Frontal cortex (tissue), 4 donors: ENCODE results near the gene C10orf71. TPM values are rescaled to one million over a fixed set of nuclear protein-coding genes. Genes with fewer than 3 reads are reported as not detected.

Experiments
- DNase-seq, 2 donors: peaks; one replicate each; pipeline ENCODE4 v3.0.0; 2012; ENCODE audit warnings: low spot score in 2 of 2
- FAIRE-seq: peaks from 2 replicates; lab custom pipeline; 2012; peaks lifted over from hg19 to GRCh38; lab: Jason Lieb, UNC
- total RNA-seq: library from RNA; depleted of rRNA; stranded (reverse); fragments of >200 nt; gene quantifications from one replicate; pipeline ENCODE4 v1.2.3, GENCODE V29; 2014
- donor health status: control.
- donor health status: control.
- donor health status: control.

C10orf71 gene, protein sequence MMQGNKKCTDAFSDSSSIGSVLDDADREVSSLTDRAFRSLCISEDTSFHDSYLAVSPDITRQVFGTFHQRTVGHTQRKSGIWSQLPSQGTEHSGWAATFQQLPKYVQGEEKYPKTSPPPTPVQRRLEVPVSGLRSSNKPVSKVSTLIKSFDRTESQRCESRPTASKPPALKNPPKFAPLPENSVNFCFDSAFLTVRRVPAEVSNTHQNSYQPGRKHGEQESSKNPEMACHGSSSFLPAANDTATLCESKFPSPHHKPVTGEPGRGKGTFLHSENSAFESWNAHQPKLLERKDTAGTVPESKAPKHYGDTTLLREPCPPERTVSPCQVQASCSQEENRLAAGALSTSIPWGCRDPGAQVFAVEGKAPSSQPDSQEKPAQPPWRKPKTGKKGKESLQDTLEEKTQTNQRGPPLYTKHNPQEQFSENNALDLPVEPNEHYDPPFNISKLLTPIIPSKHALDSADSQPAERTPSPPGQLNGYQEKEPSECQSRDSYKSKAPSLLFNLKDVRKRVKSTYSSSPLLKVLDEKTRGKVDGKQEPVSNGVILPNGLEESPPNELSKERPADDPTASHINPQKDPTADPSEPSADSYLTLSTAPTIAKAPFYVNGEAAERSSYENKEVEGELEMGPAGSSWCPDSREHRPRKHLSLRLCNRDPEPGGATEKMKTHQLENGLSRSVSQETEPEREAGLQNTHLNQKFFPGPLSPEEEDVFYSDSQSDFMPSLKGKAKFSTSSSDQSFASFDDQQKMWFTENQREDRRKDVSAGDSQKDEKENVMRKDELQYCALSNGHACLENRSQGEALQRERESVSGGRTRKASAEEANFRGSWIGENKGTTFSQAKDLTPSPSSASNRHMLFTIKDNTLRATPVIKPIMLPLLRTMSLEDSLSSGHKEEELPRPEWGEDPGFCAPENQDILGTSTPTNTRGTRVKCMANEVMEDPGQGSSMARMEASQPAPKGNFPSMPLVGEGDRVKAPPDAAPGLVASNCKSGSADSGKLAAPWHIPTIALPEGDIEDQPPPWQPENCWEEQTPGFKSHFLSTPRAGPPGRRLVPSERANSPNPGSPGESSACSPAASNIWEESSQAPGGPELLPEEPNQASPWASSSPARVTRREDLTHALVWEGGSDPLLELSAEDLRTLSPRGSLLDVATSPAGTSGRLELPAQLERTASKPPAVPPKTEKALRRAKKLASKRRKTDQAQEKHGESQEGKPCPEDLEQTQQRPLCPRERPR (N-terminal part only)
- total RNA-seq, result not detected

DNA sequence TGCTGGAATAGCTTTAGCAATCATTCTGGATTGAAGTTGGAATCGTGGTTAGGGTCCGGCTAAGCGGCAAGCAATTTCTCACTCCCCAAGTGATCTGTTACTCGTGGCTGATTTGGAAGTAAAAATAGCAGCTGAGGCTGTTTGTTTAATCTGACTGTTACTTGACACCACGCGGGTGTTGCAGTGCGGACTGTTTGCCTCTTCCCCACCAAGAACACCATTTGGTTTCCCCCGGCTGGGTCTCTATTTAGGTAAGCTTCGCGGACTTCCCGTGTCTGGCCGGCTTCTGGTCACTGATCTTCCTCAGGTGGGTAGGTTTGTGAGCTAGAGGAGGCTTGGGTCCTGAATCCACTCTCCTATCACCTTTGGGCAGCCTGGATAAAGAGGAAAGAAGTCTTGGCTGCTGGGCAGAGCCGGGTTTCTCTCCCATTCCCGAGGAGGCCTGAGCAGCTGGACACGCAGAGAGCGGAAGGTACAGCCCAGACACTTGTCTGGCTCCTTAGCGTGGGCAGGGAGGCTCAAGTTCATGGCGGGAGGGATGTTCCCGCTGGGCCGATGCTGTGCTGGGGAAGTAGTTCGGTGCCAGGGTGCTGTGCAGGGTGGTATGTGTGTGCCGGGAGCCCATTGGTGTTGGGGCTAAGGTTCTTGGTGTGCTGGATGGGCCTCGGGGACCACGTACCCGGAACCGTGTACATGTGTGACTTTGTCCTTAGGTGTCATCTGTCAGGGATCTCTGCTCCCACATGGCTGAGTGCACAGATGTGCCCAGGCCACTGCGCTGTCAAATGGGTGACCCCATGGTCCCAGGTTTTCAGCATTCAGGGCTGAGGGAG is at the start of gene C10orf71:
C10orf71 (plus strand) TSS at position 188 of the 833 bp plus-strand sequence. CDS start 23,376 bp downstream, outside the sequence.
- DNase-seq, result no peak
- no peak for FAIRE-seq

DNA sequence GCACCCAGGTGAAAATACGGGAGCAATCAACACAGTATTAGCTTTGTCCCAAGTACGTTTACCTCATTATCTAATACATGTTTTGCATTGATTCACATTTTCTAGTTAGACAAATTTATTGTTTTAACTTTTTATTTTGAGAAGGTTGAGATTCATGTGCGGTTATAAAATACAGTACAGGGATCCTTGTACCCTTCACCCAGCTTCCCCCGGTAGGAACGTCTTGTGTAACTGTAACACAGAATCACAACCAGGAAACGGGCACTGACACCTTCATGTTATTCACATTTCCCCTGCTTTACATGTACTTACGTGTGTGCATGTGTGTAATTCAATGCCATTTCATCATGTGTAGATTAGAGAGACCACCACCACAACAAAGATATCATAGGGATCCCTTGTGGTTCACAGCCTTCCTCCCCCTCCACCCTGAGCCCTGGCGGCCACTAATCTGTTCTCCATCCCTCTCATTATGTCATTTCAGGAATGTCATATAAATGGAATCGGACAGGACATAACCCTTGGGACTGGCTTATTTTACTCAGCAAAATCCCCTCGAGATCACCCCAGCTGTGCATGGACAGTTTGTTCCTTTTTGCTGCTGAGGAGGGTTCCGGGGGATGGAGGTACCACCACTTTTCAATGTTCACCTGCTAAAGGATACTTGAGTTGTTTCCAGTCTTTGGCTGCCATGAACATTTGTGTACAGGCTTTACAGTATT is 46.5 kb upstream of the C10orf71 start:
- DNase-seq, result no peak
- FAIRE-seq, result no peak

DNA sequence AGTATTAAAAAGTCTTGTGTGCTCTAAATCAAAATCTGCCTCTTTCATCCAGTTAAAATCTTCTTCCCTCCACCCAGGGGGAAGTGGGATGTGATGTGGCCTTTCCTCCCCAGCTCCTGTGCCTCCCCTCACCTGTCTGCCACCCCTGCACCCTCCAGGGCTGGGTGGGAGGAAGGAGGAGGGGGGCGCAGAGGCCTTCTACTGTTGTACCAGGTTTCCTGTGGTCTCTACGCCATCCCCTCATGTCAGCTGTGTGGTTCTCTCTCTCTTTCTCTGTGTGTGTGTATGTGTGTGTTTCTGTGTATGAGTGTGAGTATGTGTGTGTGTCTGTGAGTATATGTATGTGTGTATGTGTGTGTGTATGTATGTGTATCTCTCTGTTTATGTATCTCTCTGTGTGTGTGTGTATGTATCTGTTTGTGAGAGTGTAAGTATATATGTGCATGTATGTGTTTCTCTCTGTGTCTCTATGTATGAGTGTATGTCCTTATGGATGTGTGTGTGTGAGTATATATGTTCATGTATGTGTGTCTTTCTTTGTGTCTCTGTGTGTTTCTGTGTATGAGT is 45.5 kb upstream of the C10orf71 start:
- no peak for DNase-seq
- no peak for FAIRE-seq

DNA sequence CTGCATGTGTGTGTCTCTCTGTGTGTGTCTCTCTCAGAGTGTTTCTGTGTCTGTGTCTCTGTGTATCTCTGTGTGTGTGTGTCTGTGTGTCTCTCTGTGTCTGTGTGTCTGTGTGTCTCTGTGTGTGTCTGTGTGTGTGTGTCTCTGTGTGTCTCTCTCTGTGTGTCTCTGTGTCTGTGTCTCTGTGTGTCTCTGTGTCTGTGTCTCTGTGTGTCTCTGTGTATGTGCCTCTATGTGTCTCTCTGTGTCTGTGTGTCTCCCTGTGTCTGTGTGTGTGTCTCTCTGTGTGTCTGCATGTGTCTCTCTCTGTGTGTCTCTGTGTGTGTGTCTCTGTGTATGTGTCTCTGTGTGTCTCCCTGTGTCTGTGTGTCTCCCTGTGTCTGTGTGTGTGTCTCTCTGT is 44.8 kb upstream of the C10orf71 start:
- no peak for DNase-seq
- FAIRE-seq, result no peak

DNA sequence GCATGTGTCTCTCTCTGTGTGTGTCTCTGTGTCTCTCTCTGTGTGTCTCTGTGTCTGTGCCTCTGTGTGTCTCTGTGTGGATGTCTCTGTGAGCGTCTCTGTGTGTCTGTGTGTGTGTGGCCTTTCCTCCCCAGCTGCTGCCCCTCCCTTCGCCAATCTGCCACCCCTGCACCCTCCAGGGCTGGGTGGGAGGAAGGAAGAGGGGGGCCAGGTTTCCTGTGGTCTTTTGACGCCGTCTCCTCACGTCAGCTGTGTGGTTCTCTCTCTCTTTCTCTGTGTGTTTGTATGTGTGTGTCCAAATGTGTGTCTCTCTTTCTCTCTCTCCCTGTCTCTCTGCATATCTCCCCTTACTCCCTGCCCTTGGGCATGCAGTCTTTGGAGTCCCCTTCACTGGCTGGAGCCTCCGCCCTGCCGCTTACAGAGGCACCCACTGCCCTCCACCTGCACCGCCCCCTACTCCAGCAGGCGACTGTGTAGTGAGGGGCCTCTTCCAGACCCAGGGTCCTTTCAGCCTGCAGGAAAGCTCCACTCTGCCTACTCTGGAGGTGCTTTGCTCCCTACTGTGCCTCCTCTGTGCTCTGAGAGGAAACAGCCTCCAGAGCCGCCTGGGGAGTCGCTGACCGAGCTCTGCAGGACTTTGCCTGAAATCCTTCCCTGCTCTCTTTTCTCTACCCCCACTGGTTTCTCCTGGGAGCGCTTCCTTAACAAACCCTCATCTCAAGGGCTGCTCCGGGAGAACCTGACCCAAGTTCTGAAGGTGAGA is 44.2 kb upstream of the C10orf71 start:
- FAIRE-seq, result no peak
- DNase-seq, result no peak

DNA sequence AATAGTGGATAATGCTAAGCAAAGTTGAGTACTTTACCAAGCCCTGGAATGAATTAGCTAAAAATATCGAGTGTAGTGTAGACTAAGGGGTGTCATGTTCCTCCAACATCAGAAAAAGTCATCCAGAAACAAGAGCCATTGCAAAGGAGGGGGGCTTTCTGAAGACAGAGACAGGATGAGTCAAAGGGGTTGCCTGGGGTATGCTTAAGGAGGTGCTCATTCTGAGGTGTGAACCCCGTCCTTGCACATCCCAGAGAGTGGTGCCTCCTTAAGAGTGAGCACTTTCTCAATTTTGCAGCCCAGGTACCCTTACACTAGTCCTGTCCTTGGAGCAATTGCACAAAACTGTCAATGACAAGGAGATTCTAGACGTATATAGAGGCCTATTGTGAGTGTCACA is 43.1 kb upstream of the C10orf71 start:
- no peak for DNase-seq
- no peak for FAIRE-seq

DNA sequence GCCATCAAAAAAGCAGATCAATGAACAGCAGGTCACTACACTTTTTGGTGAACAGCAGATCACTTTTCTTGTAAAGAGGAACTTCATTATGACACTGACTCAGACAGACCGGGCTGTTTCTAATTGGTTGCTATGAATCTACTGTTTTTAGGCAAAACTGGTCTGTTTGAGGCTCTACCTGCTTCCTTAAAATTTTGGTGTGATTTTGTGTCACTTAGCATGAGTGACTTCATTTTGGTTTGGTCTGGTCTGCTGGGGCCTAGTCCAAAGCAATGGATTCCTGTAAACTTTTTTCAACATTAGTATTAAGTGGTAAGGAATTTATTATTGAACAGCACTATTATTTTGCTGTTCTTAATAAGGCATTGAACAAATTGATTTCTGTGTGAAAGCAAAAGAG is 41.8 kb upstream of the C10orf71 start:
- DNase-seq, result no peak
- FAIRE-seq, result no peak

DNA sequence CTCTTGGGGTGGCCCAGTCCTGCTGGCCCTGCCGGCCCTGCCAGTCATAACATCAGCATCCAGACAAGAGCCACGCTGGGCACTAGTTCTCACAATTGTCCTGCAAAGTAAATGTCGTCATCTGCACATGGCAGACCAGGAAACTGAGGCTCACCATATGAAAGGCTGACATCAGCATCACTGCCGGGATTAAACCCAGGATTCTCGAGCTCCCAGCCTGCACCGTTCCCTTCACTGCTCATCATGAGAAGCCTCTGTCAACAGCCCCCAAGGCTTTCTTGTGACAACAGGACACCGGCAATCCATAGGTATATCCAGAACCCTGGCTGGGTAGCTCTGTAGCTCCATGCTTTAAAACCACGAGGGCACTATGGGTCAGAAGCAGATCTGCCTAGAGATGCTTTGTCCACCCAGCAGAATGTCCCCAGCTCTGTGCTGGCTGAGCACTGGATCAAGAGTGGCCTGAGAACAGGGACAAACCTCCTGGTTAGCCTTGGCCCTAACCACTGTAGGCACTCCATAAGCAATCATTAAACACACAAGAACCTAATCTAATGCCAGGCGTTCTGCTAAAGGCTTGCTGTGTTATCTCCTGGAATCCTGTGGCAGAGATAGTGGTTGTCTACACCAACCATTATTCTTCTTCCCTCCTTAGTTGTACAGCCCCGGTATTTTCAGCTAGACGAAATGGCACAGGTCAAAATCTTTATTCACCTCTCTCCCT is 41.2 kb upstream of the C10orf71 start:
- FAIRE-seq (no peak), DNase-seq (no peak)

DNA sequence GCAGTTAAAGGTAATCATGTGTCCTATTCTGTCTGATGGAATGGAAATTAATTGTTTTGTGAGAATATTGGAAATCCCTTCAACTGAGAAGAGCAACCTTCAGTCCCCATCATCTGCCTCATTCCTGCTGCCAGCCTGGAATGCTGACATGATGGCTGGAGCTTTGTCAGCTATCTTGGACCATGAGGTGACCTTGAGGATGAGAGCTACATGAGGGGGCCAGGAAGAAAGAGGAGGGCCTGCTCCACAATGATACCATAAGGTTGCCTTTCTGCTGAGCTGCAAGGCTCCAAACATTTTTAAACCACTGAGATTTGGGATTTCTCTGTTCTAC is 40.7 kb upstream of the C10orf71 start:
- DNase-seq (no peak), FAIRE-seq (no peak)

DNA sequence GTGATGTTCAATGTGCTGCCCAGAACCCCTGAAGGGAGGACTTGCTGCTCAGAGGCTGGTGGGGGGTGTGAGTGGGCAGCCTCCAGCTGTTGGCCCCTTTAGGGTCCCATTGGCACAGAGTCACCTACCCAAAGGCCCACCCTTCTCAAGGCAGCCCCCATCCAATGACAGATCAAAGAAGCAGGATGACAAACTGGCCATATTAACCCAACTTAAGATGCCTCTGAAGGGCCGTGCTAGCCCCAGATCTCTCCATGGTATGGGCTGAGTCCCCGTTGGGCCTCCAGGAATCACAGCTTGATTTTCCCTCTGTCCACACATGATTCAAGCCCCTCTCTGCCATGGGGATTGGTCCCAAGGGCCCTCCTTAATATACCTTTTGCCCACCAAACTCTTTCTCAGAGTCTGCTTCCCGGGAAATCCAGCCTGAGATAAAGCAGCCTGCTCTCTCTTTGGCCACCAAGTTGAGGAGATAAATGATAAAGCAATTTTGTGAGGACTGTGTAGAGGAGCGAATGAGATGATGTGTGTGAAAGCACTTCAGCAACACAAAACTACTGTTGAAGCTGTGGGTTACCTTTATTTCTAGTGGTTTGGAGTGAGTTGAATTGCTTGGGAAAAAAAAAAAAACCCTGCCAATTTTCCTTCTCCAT is 38.2 kb upstream of the C10orf71 start:
- DNase-seq, result no peak
- no peak for FAIRE-seq

DNA sequence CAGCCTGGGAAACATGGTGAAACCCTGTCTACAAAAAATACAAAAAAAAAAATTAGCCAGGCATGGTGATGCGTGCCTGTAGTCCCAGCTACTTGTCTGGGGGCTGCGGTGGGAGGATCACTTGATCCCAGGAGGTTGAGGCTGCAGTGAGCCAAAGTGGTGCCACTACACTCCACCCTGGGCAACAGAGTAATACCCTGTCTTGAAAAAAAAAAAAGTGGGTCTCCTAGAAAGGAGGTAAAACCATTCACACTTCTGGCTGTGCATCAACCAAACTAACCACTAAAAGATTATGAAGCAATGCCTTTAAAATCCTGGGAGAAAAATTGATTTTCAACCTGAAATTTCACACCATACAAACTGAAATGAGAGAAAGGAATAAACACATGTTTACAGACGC is 35.4 kb upstream of the C10orf71 start:
- no peak for DNase-seq
- no peak for FAIRE-seq

DNA sequence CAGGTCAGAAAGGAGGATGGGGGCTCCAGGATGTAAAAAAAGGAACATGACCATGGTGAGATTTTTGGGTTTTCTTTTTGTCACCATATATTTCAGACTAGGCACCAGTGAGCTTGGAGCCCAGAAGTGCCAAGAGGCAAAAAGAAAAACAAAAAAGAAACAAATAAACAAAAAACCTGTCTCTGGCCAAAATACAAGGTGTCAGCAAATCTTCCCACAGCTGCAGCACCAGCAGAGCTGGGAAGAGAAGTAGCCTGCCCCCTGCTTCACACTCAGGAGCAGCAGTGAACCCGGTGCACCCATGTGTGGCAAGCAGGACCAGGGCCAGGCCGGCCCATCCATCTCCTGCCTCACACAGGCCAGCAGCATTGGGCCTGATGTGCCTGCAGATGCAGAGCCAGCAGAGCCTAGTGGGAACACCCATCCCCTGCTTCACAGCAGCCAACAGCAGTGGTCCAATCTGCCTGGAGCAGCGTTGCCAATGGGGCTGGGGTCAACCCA is 34.7 kb upstream of the C10orf71 start:
- DNase-seq, result no peak

DNA sequence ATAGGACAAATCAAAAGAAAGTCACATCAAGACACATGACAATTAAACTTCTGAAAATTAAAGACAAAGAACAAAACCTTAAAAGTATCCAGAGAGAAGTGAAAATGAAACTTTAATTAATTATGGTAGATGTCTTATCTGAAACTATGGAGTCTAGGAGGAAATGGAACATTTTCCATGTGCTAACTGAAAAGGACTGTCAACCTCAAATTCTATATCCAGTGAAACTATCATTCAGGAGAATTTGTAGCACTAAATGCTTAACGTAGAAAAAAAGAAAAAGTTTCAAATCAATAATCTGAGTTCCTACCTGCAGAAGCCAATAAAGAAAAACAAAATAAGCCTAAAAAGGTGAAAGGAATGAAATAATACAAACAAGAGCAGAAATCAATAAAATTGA is 33.1 kb upstream of the C10orf71 start:
- no peak for FAIRE-seq
- no peak for DNase-seq

More for the DNA sequence above, 34.7 kb upstream of the C10orf71 start:
- no peak for FAIRE-seq

DNA sequence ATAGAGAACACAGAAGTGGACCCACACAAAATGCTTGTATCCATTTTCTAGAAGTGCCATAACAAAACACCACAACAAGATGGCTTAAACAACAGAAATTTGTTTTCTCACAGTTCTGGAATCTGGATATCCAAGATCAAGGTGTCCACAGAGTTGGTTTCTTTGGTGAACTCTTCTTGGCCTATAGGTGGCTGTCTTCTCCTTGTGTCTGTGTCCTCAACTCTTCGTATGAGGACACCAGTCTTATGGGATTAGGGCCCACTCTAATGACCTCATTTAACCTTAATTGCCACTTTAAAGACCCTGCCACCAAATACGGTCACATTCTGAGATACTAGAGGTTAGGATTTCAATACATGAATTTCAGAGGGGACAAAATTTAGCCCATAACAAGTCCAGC is 30.8 kb upstream of the C10orf71 start:
- DNase-seq (no peak), FAIRE-seq (no peak)

DNA sequence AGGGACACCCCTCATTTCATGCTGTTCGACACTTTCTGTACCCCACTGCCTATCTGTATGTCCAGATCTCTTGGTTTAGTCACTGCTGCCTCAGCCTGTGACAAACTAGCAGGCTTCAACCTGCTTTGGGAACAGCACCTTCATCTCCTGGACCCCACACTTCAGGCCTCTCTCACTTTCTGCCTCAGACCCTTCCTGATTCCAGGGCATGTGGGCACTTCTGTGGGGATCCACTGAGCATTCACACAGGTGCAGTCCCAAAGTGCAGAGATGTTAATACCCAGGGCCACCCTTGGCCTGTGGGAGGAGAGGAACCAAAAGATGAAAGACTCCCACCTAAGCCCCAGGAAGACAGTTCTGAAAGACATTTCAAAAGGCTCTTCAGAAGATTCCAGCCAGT is 29.4 kb upstream of the C10orf71 start:
- DNase-seq (no peak), FAIRE-seq (no peak)

DNA sequence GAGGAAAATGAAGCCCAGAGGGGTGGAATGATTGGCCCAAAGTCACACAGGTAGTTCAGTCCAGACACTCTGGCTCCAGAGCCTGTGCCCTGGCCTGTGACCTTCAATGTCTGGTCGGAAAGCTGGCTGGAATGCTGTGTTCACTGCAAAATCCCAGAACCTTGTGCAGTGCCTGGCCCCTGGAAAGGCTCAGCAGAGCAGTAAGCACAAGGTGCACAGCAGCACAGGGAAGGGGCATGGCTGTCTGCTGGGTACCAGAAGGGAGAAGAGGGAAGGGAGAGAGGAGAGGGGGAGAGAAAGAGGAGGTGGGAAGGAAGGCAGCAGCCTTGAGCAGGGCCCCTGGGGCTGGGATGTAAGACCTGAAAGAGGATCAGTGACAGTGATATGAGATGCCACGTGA is 28.4 kb upstream of the C10orf71 start:
- no peak for FAIRE-seq

DNA sequence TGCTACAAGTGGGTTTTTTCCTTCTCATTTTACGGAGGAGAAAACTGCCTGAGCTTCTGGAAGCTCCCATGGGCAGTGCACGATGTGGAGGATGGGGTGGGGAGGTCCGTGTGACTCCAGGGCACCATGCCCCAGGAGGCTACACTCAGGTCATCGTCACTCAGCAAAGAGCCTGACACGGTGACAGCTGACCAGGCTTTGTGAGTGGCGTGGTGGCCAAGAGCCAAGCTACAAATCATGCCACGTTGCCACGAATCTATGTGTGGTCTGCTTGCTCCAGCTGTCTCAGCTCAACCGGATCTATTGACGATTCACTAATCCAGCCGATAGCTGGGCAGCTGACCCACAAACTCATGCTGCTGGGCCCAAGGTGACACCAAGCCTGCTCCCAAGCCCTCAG is 27.6 kb upstream of the C10orf71 start:
- DNase-seq, result no peak
- FAIRE-seq, result no peak

More for the DNA sequence above, 28.4 kb upstream of the C10orf71 start:
- DNase-seq, result no peak
